SK-N-SH (cell line): Measurements from ENCODE around the gene CAVIN3. TPM values are rescaled to one million over a fixed set of nuclear protein-coding genes. Genes with fewer than 3 reads are reported as not detected.

Experiments
- CTCF ChIA-PET: fragments of 300-600, 350-600 bp; formaldehyde crosslinking; extraction: SDS; loops from one replicate; lab custom pipeline; 2021; lab: Yijun Ruan, JAX
- POLR2A ChIA-PET: fragments of 350-600 bp; sonication (Branson Sonifier 250); formaldehyde crosslinking; extraction: SDS; loops from one replicate; lab custom pipeline; 2020; ENCODE audit warnings: antibody characterized with exemption, inconsistent platforms; lab: Yijun Ruan, JAX
- DNase-seq: peaks from one replicate; pipeline ENCODE4 v3.0.0; 2012
- H2AFZ ChIP-seq: fragments of 200-600 bp; sonication (generic); 2 replicates; pipeline ENCODE4 v1.8.1; 2016; ENCODE audit warnings: antibody characterized with exemption, mild to moderate bottlenecking, low read depth
- H3F3A ChIP-seq: fragments of 200-600 bp; sonication (generic); replicated peaks from 2 replicates; pipeline ENCODE3; 2016; ENCODE audit warnings: antibody characterized with exemption, mild to moderate bottlenecking; ENCODE audit not compliant: insufficient read depth
- H3K27ac ChIP-seq, 2 experiments: fragments of 200-500 bp in 1 of 2; fragments of 200-600 bp in 1 of 2; sonication (Bioruptor generic) in 1 of 2; sonication (generic), shearing (Covaris generic) in 1 of 2; 2 replicates each; pipeline versions ENCODE4 v1.5.1 to v1.6.1; 2014 to 2016; ENCODE audit warnings: low read depth in 2 of 2, inconsistent platforms in 1 of 2, low read length in 1 of 2, mild to moderate bottlenecking in 1 of 2, mixed read lengths in 1 of 2
- H3K27me3 ChIP-seq: fragments of 200-600 bp; sonication (generic), shearing (Covaris generic); 2 replicates; pipeline ENCODE4 v1.6.1; 2016; ENCODE audit warnings: mixed run types; ENCODE audit not compliant: insufficient read depth
- H3K36me3 ChIP-seq, 2 experiments: fragments of 200-500 bp in 1 of 2; fragments of 200-600 bp in 1 of 2; sonication (Bioruptor generic) in 1 of 2; sonication (generic) in 1 of 2; replicated peaks in 1 of 2; 2 replicates each; pipeline versions ENCODE3 to v1.5.1; 2014 to 2016; ENCODE audit warnings: low read length in 1 of 2, mild to moderate bottlenecking in 1 of 2; ENCODE audit not compliant: insufficient read depth in 2 of 2, control insufficient read depth in 1 of 2
- H3K4me1 ChIP-seq, 2 experiments: fragments of 200-500 bp in 1 of 2; fragments of 200-600 bp in 1 of 2; sonication (Bioruptor generic) in 1 of 2; sonication (generic), shearing (Covaris generic) in 1 of 2; 2 replicates each; pipeline versions ENCODE4 v1.5.1 to v1.6.1; 2014 to 2016; ENCODE audit warnings: low read depth in 1 of 2, low read length in 1 of 2, mixed run types in 1 of 2; ENCODE audit not compliant: insufficient read depth in 2 of 2, control insufficient read depth in 1 of 2
- H3K4me2 ChIP-seq: fragments of 200-600 bp; sonication (generic), shearing (Covaris generic); 2 replicates; pipeline ENCODE4 v1.6.1; 2017; ENCODE audit warnings: mixed run types
- H3K4me3 ChIP-seq, 2 experiments: fragments of 200-500 bp in 1 of 2; fragments of 200-600 bp in 1 of 2; sonication (Bioruptor generic) in 1 of 2; sonication (generic), shearing (Covaris generic) in 1 of 2; 2 replicates each; pipeline versions ENCODE4 v1.5.1 to v1.8.1; 2014 to 2016; ENCODE audit warnings: low read depth in 2 of 2, inconsistent platforms in 1 of 2, low read length in 1 of 2, mild to moderate bottlenecking in 1 of 2, mixed read lengths in 1 of 2, moderate library complexity in 1 of 2
- H3K79me2 ChIP-seq: fragments of 200-600 bp; sonication (generic); 2 replicates; pipeline ENCODE4 v1.8.1; 2017; ENCODE audit warnings: mild to moderate bottlenecking; ENCODE audit not compliant: insufficient read depth
- H3K9ac ChIP-seq: fragments of 200-600 bp; sonication (generic); 2 replicates; pipeline ENCODE4 v1.6.1; 2017; ENCODE audit warnings: mixed run types
- H3K9me2 ChIP-seq: fragments of 200-600 bp; sonication (generic); 2 replicates; pipeline ENCODE4 v1.6.1; 2017; ENCODE audit warnings: mixed run types
- H3K9me3 ChIP-seq: fragments of 200-600 bp; sonication (generic); 2 replicates; pipeline ENCODE4 v1.6.1; 2017; ENCODE audit warnings: mixed run types, mild to moderate bottlenecking, moderate library complexity
- H4K20me1 ChIP-seq: fragments of 200-600 bp; sonication (generic); 2 replicates; pipeline ENCODE4 v1.6.1; 2017; ENCODE audit warnings: mild to moderate bottlenecking, mixed run types; ENCODE audit not compliant: insufficient read depth
- CHD2 ChIP-seq: fragments of 150-350 bp; IDR thresholded peaks from 2 replicates; pipeline ENCODE4 v1.6.1; 2018; ENCODE audit warnings: low read length; ENCODE audit not compliant: partially characterized antibody
- CTCF ChIP-seq: fragments of 200-600 bp; sonication (generic); IDR thresholded peaks from 2 replicates; pipeline ENCODE4 v1.6.1; 2017; ENCODE audit warnings: antibody characterized with exemption, mild to moderate bottlenecking, moderate library complexity
- ELF1 ChIP-seq: IDR thresholded peaks from 2 replicates; pipeline ENCODE4 v1.4.0; 2012
- EP300 ChIP-seq, 2 experiments: IDR thresholded peaks; 2 replicates each; pipeline versions ENCODE4 v1.4.0 to v1.6.1; 2012; ENCODE audit warnings: borderline replicate concordance in 1 of 2, low read depth in 1 of 2, low read length in 1 of 2
- EZH2phosphoT487 ChIP-seq: fragments of 200-600 bp; sonication (generic); IDR thresholded peaks from 2 replicates; pipeline ENCODE4 v1.6.1; 2017; ENCODE audit warnings: low read depth, mixed run types, mild to moderate bottlenecking, antibody characterized with exemption, moderate library complexity, borderline replicate concordance
- FOSL2 ChIP-seq: IDR thresholded peaks from 2 replicates; pipeline ENCODE4 v1.4.0; 2012; ENCODE audit warnings: low read depth, mild to moderate bottlenecking, moderate library complexity, borderline replicate concordance
- FOXM1 ChIP-seq: IDR thresholded peaks from 2 replicates; pipeline ENCODE4 v1.4.0; 2012; ENCODE audit warnings: low read depth, mild to moderate bottlenecking
- GABPA ChIP-seq: IDR thresholded peaks from 2 replicates; pipeline ENCODE4 v1.4.0; 2012; ENCODE audit warnings: low read depth, mild to moderate bottlenecking
- GATA2 ChIP-seq: sonication (generic); formaldehyde crosslinking; IDR thresholded peaks from 2 replicates; pipeline ENCODE4 v1.5.0; 2020; ENCODE audit warnings: mild to moderate bottlenecking, missing genetic modification reagents
- JUND ChIP-seq: IDR thresholded peaks from 2 replicates; pipeline ENCODE4 v1.4.0; 2012
- MEF2A ChIP-seq: IDR thresholded peaks from 2 replicates; pipeline ENCODE4 v1.4.0; 2012; ENCODE audit warnings: low read depth, borderline replicate concordance
- MXI1 ChIP-seq: IDR thresholded peaks from 2 replicates; pipeline ENCODE4 v1.6.1; 2012; ENCODE audit warnings: mild to moderate bottlenecking, low read depth, low read length, improper control_type of control experiment
- NFIC ChIP-seq: IDR thresholded peaks from 2 replicates; pipeline ENCODE4 v1.4.0; 2012; ENCODE audit warnings: borderline replicate concordance
- NRF1 ChIP-seq: IDR thresholded peaks from 2 replicates; pipeline ENCODE4 v1.6.1; 2012; ENCODE audit warnings: low read depth, mild to moderate bottlenecking, low read length
- RAD21 ChIP-seq: IDR thresholded peaks from 2 replicates; pipeline ENCODE4 v1.6.1; 2012; ENCODE audit warnings: mild to moderate bottlenecking, low read length
- RCOR1 ChIP-seq: fragments of 150-350 bp; IDR thresholded peaks from 2 replicates; pipeline ENCODE4 v1.6.1; 2017; ENCODE audit warnings: antibody characterized with exemption, low read length
- SMC3 ChIP-seq: IDR thresholded peaks from 2 replicates; pipeline ENCODE4 v1.6.1; 2012; ENCODE audit warnings: low read depth, low read length, improper control_type of control experiment
- TCF12 ChIP-seq: IDR thresholded peaks from 2 replicates; pipeline ENCODE4 v1.4.0; 2012
- TEAD4 ChIP-seq: IDR thresholded peaks from 2 replicates; pipeline ENCODE4 v1.4.0; 2012; ENCODE audit warnings: mild to moderate bottlenecking, borderline replicate concordance; ENCODE audit not compliant: insufficient read depth
- ZBTB33 ChIP-seq: IDR thresholded peaks from 2 replicates; pipeline ENCODE4 v1.4.0; 2012; ENCODE audit warnings: low read depth, borderline replicate concordance
- WGBS: methylation state at CpG from one replicate; pipeline ENCODE4 v1.1.6; 2017; ENCODE audit warnings: low lambda C conversion rate; 5-methylcytosine and 5-hydroxymethylcytosine counted together
- polyA plus RNA-seq, 3 experiments: library from polyadenylated mRNA; depleted of rRNA; stranded (reverse); fragments of >200 nt; gene quantifications; 2 replicates each; pipeline ENCODE4 v1.2.3, GENCODE V29; 2012
- TF ChIP-seq, protein P1 (sequence below): IDR thresholded peaks from 2 replicates; pipeline ENCODE4; 2012
- TF ChIP-seq, protein P2 (sequence below): IDR thresholded peaks from 2 replicates; pipeline ENCODE4 v1.4.0; 2012; ENCODE audit warnings: low read depth
- TF ChIP-seq, protein P3 (sequence below): fragments of 150-350 bp; IDR thresholded peaks from 2 replicates; pipeline ENCODE4 v1.6.1; 2016; ENCODE audit warnings: mild to moderate bottlenecking, low read depth, low read length
- TF ChIP-seq, protein P4 (sequence below): fragments of 150-350 bp; IDR thresholded peaks from 2 replicates; pipeline ENCODE4 v1.6.1; 2017; ENCODE audit warnings: antibody characterized with exemption, low read length, low read depth, borderline replicate concordance
- TF ChIP-seq, protein P5 (sequence below): IDR thresholded peaks from 2 replicates; pipeline ENCODE4 v1.4.0; 2012; ENCODE audit warnings: low read depth, borderline replicate concordance

Gene CAVIN3
- polyA plus RNA-seq, 1 of the 3 experiments (the other 2 are of a cell fraction) = 23.5 TPM

- Histone ChIP-seq H3K27ac (no peak overlapping the region), H3F3A (no peaks in the 10 kb centered on the region), H3K36me3 (no peaks in the 10 kb centered on the region), H3K4me2 (no peak overlapping the region), H3K4me3 (no peak overlapping the region; a peak in 1 of 4 replicates), H3K9me3 (no peaks in the 10 kb centered on the region), H3K79me2 (no peaks in the 10 kb centered on the region), H3K27me3 (no peaks in the 10 kb centered on the region; the same call in 1 of the 2 replicates), H3K9ac (no peak overlapping the region), H4K20me1 (no peaks in the 10 kb centered on the region), H2AFZ (no peak overlapping the region), H3K4me1 (no peaks in the 10 kb centered on the region), H3K9me2 (no peaks in the 10 kb centered on the region)
- ChIA-PET POLR2A (no interaction called here), CTCF (interaction anchor here (0.6 to 5.8 kb wide), 80 partner anchors 10 to 1727 kb away, joined by 3 to 114 read pairs (median 4); partner anchors contain the start of genes APBB1, ARFIP2, CNGA4 and FHIP1B)
- TF ChIP-seq GABPA (no peak), EZH2phosphoT487 (no peak), NRF1 (no peak), CTCF (peak; percentile 89), FOXM1 (no peak), NFIC (no peak), FOSL2 (no peak), MXI1 (no peak), EP300 (IDR thresholded peaks at IDR 0.05; ENCODE audit: borderline replicate concordance in 1 of 2, low read depth in 1 of 2, low read length in 1 of 2) (no peak), ELF1 (no peak), ZBTB33 (no peak), RCOR1 (no peak), RAD21 (peak; percentile 77), CHD2 (no peak), TCF12 (no peak), SMC3 (peak; percentile 66), MEF2A (no peak), JUND (no peak), GATA2 (CRISPR knock-in tag) (no peak), TEAD4 (no peak)
- TF ChIP-seq, protein P1, sequence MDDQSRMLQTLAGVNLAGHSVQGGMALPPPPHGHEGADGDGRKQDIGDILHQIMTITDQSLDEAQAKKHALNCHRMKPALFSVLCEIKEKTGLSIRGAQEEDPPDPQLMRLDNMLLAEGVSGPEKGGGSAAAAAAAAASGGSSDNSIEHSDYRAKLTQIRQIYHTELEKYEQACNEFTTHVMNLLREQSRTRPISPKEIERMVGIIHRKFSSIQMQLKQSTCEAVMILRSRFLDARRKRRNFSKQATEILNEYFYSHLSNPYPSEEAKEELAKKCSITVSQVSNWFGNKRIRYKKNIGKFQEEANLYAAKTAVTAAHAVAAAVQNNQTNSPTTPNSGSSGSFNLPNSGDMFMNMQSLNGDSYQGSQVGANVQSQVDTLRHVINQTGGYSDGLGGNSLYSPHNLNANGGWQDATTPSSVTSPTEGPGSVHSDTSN = no peak
- TF ChIP-seq, protein P2, sequence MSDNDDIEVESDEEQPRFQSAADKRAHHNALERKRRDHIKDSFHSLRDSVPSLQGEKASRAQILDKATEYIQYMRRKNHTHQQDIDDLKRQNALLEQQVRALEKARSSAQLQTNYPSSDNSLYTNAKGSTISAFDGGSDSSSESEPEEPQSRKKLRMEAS = no peak
- TF ChIP-seq, protein P3, sequence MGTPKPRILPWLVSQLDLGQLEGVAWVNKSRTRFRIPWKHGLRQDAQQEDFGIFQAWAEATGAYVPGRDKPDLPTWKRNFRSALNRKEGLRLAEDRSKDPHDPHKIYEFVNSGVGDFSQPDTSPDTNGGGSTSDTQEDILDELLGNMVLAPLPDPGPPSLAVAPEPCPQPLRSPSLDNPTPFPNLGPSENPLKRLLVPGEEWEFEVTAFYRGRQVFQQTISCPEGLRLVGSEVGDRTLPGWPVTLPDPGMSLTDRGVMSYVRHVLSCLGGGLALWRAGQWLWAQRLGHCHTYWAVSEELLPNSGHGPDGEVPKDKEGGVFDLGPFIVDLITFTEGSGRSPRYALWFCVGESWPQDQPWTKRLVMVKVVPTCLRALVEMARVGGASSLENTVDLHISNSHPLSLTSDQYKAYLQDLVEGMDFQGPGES = no peak
- TF ChIP-seq, protein P4, sequence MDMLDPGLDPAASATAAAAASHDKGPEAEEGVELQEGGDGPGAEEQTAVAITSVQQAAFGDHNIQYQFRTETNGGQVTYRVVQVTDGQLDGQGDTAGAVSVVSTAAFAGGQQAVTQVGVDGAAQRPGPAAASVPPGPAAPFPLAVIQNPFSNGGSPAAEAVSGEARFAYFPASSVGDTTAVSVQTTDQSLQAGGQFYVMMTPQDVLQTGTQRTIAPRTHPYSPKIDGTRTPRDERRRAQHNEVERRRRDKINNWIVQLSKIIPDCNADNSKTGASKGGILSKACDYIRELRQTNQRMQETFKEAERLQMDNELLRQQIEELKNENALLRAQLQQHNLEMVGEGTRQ = no peak
- TF ChIP-seq, protein P5, sequence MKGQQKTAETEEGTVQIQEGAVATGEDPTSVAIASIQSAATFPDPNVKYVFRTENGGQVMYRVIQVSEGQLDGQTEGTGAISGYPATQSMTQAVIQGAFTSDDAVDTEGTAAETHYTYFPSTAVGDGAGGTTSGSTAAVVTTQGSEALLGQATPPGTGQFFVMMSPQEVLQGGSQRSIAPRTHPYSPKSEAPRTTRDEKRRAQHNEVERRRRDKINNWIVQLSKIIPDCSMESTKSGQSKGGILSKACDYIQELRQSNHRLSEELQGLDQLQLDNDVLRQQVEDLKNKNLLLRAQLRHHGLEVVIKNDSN = no peak
- DNase-seq = peak; percentile 74
- WGBS = 93% methylated on average over 5 of the region's 6 CpGs
Observed at GRCh38 chr11:6362873-6363678, 42.8 kb upstream of the CAVIN3 start.
